ENCODE results near the gene IZUMO1. TPM values are rescaled to one million over a fixed set of nuclear protein-coding genes. Genes with fewer than 3 reads are reported as not detected.
A peak's percentile ranks its signal among the peaks of the same experiment; 100 is the strongest.

IZUMO1 gene
- total RNA-seq, 1 donor from 2014 or later: 3.8 TPM

GRCh38 chr19:48755787-48756186, 9.1 kb upstream of the IZUMO1 start:
- Histone ChIP-seq H3K4me3 (no peak overlapping the region), H3K27ac (no peak overlapping the region), H3K4me1 (peaks cover 18% of the 10 kb centered on the region), H3K27me3 (peaks cover 14% of the 10 kb centered on the region), H3K36me3 (no peaks in the 10 kb centered on the region), H3K9me3 (no peaks in the 10 kb centered on the region)
- ATAC-seq (no peak), DNase-seq (no peak)
- no peak for TF ChIP-seq CTCF (IDR thresholded peaks at IDR 0.05)
- intact Hi-C loops (cut with DNase I): no loop called here

GRCh38 chr19:48755084-48755641, 8.5 kb upstream of the IZUMO1 start, which contains the start of gene FGF21:
Gene FGF21, plus strand, starts transcription at chr19:48755524. Its CDS starts 713 bp downstream, at chr19:48756237.
- ATAC-seq: no peak
- Histone ChIP-seq H3K36me3 (no peaks in the 10 kb centered on the region), H3K27ac (no peak within 1 kb of the TSS), H3K4me1 (peaks cover 18% of the 10 kb centered on the region), H3K4me3 (no peak within 1 kb of the TSS), H3K27me3 (peaks cover 19% of the 10 kb centered on the region), H3K9me3 (no peaks in the 10 kb centered on the region)
- intact Hi-C loops (cut with DNase I): no loop called here
- DNase-seq: no peak
- TF ChIP-seq CTCF (IDR thresholded peaks at IDR 0.05): no peak

- peak; percentile 89 for ATAC-seq
- no peak for TF ChIP-seq CTCF (IDR thresholded peaks at IDR 0.05)
- Histone ChIP-seq H3K36me3 (no peaks in the 10 kb centered on the region), H3K9me3 (no peaks in the 10 kb centered on the region), H3K27ac (peak within 1 kb of the TSS; percentile 63), H3K4me3 (peak within 1 kb of the TSS; percentile 56), H3K4me1 (peaks cover 18% of the 10 kb centered on the region), H3K27me3 (peaks cover 19% of the 10 kb centered on the region)
- intact Hi-C loops (cut with DNase I): no loop called here
- DNase-seq: peak; percentile 90
Measured at GRCh38 chr19:48752496-48753365, 6.0 kb upstream of the IZUMO1 start, which contains the start of gene FUT1. Gene FUT1, minus strand, starts transcription at chr19:48752641. Its CDS starts 1,360 bp downstream, at chr19:48751281.

GRCh38 chr19:48751845-48752495, 5.3 kb upstream of the IZUMO1 start:
- peak overlapping the region; percentile 56 for H3K4me3 ChIP-seq
- ATAC-seq: no peak
- intact Hi-C loops (cut with DNase I): no loop called here

More at GRCh38 chr19:48751845-48752495, 5.3 kb upstream of the IZUMO1 start:
- TF ChIP-seq CTCF (IDR thresholded peaks at IDR 0.05): no peak
- no peaks in the 10 kb centered on the region for H3K36me3 ChIP-seq
- no peak for DNase-seq
- peaks cover 19% of the 10 kb centered on the region for H3K27me3 ChIP-seq
- H3K4me1 ChIP-seq: peaks cover 18% of the 10 kb centered on the region
- peak overlapping the region; percentile 63 for H3K27ac ChIP-seq
- H3K9me3 ChIP-seq: no peaks in the 10 kb centered on the region
